ENCODE data around the gene CANX.

CANX gene

GRCh38 chr5:179776411-179776938 lies 77.7 kb downstream of the CANX start:
- no peak overlapping the region for H2AFZ ChIP-seq (ENCODE audit: low read length)
- no peak for TF ChIP-seq CTCF (IDR thresholded peaks at IDR 0.05; ENCODE audit: low read length)
- no peak for TF ChIP-seq EZH2 (IDR thresholded peaks at IDR 0.05; ENCODE audit: borderline replicate concordance, low read length)
- no peaks in the 10 kb centered on the region for H3K9me3 ChIP-seq (ENCODE audit: low read length)
- H3K4me1 ChIP-seq (ENCODE audit: insufficient read depth, low read length, severe bottlenecking): no peaks in the 10 kb centered on the region
- H3K27me3 ChIP-seq (ENCODE audit: insufficient read depth, low read length): no peaks in the 10 kb centered on the region
- H3K4me3 ChIP-seq (ENCODE audit: low read depth, low read length, poor library complexity, severe bottlenecking): no peak overlapping the region
- peaks cover 61% of the 10 kb centered on the region for H3K36me3 ChIP-seq (ENCODE audit: insufficient read depth, low read length)
- H3K9ac ChIP-seq (ENCODE audit: low read length): no peak overlapping the region
- no peak overlapping the region for H3K4me2 ChIP-seq (ENCODE audit: low read length)
- H3K27ac ChIP-seq (ENCODE audit: low read depth, low read length, poor library complexity, severe bottlenecking): no peak overlapping the region
- H3K9me2 ChIP-seq (ENCODE audit: low read depth, low read length): no peaks in the 10 kb centered on the region
- no peaks in the 10 kb centered on the region for H3F3A ChIP-seq (ENCODE audit: insufficient read depth, low read length)
- H4K20me1 ChIP-seq (ENCODE audit: insufficient read depth, low read length): no peaks in the 10 kb centered on the region
- H3K79me2 ChIP-seq (ENCODE audit: insufficient read depth, low read length): no peaks in the 10 kb centered on the region

GRCh38 chr5:179777456-179777855 lies 78.7 kb downstream of the CANX start:
- peaks cover 51% of the 10 kb centered on the region for H3K36me3 ChIP-seq (ENCODE audit: insufficient read depth, low read length)

GRCh38 chr5:179777909-179778308 lies 79.1 kb downstream of the CANX start:
- TF ChIP-seq CTCF (IDR thresholded peaks at IDR 0.05; ENCODE audit: low read length) (no peak), EZH2 (IDR thresholded peaks at IDR 0.05; ENCODE audit: borderline replicate concordance, low read length) (no peak)
- H3K9ac ChIP-seq (ENCODE audit: low read length): no peak overlapping the region
- no peak overlapping the region for H3K4me3 ChIP-seq (ENCODE audit: low read depth, low read length, poor library complexity, severe bottlenecking)
- H3K79me2 ChIP-seq (ENCODE audit: insufficient read depth, low read length): no peaks in the 10 kb centered on the region
- H4K20me1 ChIP-seq (ENCODE audit: insufficient read depth, low read length): no peaks in the 10 kb centered on the region
- peaks cover 48% of the 10 kb centered on the region for H3K36me3 ChIP-seq (ENCODE audit: insufficient read depth, low read length)
- H3K27ac ChIP-seq (ENCODE audit: low read depth, low read length, poor library complexity, severe bottlenecking): no peak overlapping the region
- no peaks in the 10 kb centered on the region for H3K27me3 ChIP-seq (ENCODE audit: insufficient read depth, low read length)
- H3K9me3 ChIP-seq (ENCODE audit: low read length): no peaks in the 10 kb centered on the region
- no peaks in the 10 kb centered on the region for H3K9me2 ChIP-seq (ENCODE audit: low read depth, low read length)
- H3F3A ChIP-seq (ENCODE audit: insufficient read depth, low read length): no peaks in the 10 kb centered on the region
- H2AFZ ChIP-seq (ENCODE audit: low read length): no peak overlapping the region
- no peaks in the 10 kb centered on the region for H3K4me1 ChIP-seq (ENCODE audit: insufficient read depth, low read length, severe bottlenecking)
- H3K4me2 ChIP-seq (ENCODE audit: low read length): no peak overlapping the region

More at GRCh38 chr5:179777456-179777855, 78.7 kb downstream of the CANX start:
- no peaks in the 10 kb centered on the region for H3K27me3 ChIP-seq (ENCODE audit: insufficient read depth, low read length)
- H3K9me2 ChIP-seq (ENCODE audit: low read depth, low read length): no peaks in the 10 kb centered on the region
- no peak overlapping the region for H3K4me2 ChIP-seq (ENCODE audit: low read length)
- no peaks in the 10 kb centered on the region for H3K79me2 ChIP-seq (ENCODE audit: insufficient read depth, low read length)
- H4K20me1 ChIP-seq (ENCODE audit: insufficient read depth, low read length): no peaks in the 10 kb centered on the region
- no peak overlapping the region for H2AFZ ChIP-seq (ENCODE audit: low read length)
- H3F3A ChIP-seq (ENCODE audit: insufficient read depth, low read length): no peaks in the 10 kb centered on the region
- no peak for TF ChIP-seq CTCF (IDR thresholded peaks at IDR 0.05; ENCODE audit: low read length)
- TF ChIP-seq EZH2 (IDR thresholded peaks at IDR 0.05; ENCODE audit: borderline replicate concordance, low read length): no peak
- H3K27ac ChIP-seq (ENCODE audit: low read depth, low read length, poor library complexity, severe bottlenecking): no peak overlapping the region
- H3K4me3 ChIP-seq (ENCODE audit: low read depth, low read length, poor library complexity, severe bottlenecking): no peak overlapping the region
- H3K4me1 ChIP-seq (ENCODE audit: insufficient read depth, low read length, severe bottlenecking): no peaks in the 10 kb centered on the region
- no peaks in the 10 kb centered on the region for H3K9me3 ChIP-seq (ENCODE audit: low read length)
- no peak overlapping the region for H3K9ac ChIP-seq (ENCODE audit: low read length)

All from OCI-LY1 (cell line).